GM18870 (cell line): ENCODE measurements around the gene LAYN.

Source experiments
- ATAC-seq: cut with Tn5 transposase; IDR thresholded peaks from one replicate; pipeline ENCODE4 v1.9.1; 2021; ENCODE audit warnings: moderate library complexity; ENCODE audit not compliant: unreplicated experiment

LAYN gene

DNA sequence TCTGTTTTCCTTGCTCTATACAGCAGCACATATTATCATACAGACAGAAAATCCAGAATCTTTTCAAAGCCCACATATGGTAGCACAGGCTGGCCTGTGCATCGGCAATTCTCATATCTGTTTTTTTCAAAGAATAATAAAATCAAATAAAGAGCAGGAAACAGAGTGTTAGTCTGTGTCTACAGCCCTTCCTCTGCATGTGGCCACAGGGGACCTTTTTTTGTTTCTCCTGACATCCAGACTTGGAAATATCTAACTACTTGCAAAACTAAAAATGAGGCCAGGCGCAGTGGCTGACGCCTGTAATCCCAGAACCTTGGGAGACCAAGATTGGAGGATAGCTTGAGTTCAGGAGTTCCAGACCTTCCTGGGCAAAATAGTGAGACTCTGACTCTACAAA lies 20.3 kb downstream of the LAYN start:
- ATAC-seq = no peak

DNA sequence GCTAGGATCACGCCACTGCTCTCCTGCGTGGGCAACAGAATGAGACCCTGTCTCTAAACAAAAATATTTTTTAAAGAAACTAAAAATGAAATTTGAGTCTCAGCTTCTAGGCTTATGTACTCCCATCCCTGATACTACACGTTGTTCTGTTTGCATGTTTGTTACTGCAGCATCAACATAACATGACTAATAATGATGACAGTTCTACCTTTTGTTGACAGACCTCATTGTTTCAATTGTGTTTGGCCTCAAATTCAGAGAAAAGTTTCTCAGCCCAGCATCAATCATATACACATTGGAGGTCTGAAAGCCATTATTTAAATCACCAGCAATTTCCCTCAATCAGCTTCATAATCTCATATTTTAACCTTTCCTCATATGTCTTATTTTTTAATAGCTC lies 20.8 kb downstream of the LAYN start:
- no peak for ATAC-seq

DNA sequence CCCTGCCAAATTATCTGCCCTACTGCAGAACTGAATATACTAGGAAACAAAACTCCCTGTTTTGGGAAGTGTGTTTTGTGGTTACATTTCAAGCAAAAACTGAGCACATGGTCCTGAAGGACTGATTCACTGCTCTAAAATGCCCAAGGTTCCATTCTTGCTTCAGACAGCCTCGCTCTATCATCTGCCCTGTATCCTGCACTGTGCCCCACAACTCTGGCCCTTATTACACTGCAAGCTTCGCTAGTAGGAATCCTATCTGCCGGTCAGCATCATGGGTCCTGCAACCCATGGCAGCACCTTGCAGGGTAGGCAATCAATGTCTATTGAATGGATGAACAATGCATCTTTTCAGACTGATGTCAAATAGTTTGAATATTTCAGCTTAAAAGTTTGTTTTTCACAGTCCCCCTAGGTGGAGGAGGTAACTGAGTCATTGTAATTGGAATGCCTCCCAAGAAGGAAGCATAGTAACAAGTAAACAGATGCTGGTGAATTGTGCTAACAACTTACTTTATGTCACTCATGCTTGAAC lies 21.3 kb downstream of the LAYN start:
- no peak for ATAC-seq

DNA sequence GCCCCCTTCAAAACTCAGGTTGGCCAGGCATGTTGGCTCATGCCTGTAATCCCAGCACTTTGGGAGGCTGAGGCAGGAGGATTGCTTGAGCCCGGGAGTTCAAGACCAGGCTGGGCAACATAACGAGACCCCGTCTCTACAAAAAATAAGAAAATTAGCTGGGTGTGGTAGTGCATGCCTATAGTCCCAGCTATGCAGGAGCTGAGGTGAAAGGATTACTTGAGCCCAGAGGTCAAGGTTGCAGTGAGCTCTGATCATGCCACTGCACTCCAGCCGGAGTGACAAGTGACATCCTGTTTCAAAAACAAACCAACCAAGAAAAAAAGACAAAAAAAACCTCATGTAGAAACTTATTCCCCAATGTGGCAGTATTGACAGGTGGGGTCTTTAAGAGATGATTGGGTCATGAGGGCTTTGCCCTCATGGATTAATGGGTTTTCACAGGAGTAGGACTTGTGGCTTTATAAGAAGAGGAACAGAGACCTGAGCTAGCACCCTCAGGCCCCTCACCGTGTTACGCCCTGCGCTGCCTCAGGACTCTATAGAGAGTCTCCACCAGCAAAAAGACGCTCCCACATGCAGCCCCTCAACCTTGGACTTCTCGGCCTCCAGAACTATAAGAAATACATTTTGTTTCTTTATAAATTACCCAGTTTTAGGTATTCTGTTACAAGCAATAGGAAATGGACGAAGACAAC lies 22.3 kb downstream of the LAYN start:
- no peak for ATAC-seq

DNA sequence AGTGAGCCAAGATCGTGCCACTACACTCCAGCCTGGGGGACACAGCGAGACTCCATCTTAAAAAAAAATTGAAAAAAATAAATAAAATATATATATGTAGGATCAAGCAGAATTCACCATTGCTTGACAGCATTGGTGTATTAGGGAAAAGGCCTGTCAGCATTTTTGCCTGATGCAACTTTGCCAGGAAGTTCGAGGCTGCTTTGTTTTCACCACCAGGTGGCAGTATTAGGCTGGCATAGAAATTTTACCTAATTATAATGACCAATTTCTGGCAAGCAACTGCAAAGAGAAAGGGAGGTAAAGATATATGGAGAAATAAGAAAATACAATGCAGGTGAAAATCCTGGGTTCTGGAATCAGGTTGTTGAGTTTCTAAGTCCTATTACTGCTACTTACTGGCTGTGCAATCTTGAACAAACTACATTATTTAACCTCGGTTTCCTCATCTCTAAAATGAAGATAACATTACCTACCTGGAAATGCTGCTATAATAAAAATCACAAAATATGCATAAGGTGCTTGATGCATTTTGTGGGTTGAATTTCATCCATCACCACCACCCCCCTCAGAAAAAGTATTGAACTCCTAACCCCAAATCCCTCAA lies 24.7 kb downstream of the LAYN start:
- no peak for ATAC-seq

DNA sequence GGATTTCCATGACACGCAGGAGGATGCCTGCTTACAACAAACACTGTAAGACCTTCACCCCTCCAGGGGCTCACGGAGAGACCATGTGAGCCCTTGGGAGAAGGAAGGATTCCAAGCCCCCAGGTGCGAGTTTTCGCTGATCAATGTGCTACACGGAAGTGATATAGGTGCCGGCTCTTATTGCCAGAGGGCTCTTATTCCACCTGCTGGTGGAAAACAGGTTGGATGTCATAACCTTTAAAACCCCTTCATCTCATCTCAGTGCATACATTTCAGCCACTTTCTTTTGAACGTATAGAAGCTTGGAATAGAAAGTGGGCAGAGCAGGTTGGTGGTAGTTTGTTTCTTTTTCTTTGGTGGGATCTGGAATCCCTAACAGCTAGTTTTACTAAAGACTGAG lies 25.8 kb downstream of the LAYN start:
- ATAC-seq = no peak

DNA sequence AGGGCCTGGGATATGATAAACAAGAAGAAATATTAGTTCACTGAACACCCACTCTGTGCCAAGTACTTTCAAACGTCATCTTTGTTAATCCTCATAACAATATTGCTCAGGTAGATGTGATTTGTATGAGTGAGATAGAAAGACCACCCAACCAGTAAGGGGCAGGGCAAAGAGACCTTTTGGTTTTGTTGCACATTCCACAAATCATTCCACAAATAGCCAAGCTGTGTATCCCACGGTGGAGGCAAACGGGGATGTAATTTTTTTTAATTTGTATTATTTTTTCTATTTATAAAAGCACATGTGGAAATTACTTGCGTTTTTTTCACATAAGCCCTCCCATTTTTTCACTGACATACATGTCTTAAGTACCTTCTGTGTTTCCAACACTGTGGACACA lies 29.0 kb downstream of the LAYN start:
- no peak for ATAC-seq

DNA sequence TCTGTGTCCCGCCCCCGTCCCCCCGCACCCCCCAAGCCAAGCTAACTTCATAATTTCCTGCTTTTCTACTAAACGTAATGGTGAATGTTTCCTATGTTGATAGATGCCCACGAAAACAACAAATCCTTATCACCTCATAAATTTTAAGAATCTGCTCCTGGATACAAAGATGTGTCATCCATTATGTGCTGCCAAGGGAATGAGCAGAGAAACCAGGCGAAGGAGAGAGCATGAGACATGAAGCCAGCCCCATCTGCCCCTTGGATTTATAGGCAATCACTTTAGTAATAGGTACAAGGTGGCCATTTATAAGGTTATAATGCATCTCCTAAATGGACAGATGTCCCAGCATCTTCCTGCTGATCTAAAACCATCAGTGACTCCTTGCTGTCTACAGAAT lies 30.3 kb downstream of the LAYN start:
- ATAC-seq = no peak

DNA sequence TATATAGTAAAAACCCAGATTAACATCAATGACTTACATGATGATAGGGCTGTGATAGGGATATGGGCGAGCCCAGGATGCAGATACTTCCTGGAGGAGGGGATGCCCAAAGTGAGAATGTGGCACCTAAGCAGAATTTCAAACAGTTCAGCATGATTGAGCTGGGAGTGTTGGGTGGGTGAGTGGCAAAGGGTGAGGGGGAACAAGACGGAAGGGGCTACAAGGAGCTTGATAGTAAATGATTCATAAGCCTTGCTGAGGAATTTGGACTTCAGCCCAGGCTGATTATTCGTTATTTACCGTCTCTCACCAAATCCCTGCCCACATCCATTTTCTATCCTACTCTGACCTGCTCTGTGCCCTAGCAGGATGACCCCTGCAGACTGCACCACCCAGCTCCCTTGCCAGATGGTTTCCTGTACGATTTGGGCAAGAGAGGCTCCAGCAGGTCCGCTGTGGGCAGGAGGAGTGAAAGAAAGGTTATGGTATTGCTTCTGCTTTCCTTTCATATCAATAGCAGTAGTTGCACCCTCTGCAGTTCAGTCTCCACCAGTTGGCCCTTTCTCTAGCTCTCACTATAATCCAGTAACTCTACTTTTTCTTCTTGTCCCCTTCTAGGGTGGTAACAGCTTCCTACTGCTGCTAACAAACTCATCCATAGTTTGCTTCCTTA lies 31.4 kb downstream of the LAYN start:
- no peak for ATAC-seq

DNA sequence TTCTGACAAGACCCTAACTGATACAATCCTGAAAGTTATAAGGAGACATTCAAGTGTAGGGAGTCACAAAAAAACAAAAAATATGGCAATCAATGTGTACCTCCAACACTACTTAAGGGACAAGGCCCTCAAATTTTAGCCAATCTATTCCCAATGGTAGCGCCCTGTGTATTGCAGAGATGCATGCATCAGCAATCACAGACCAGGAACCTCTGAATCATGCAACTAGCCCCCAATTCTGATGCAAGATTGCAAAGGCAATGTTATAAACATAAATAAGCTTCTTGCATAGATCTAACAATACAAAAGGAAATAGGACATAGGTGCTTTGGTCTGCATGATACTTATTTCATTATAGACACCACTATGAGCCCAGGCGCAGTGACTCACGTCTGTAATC lies 32.1 kb downstream of the LAYN start:
- no peak for ATAC-seq

DNA sequence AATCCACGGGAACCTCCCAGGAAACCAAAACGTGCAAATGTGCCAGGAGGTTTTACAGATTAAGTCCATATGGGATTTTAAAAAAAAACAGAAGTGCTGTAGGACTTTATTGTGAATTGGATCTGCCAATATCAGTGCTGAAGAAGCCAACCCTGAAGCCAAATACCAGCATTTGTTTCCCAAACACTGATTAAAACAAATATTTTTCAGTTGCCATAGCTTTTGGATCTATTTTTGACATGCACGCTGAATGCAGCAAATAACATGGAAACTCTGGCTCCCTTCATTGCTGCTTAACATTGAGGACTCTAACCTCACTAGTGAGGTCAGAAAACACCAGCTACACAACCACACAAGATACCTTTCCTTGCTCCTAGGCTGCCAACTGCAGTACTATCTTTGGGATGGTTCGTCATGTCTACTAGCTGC lies 33.3 kb downstream of the LAYN start:
- no peak for ATAC-seq

DNA sequence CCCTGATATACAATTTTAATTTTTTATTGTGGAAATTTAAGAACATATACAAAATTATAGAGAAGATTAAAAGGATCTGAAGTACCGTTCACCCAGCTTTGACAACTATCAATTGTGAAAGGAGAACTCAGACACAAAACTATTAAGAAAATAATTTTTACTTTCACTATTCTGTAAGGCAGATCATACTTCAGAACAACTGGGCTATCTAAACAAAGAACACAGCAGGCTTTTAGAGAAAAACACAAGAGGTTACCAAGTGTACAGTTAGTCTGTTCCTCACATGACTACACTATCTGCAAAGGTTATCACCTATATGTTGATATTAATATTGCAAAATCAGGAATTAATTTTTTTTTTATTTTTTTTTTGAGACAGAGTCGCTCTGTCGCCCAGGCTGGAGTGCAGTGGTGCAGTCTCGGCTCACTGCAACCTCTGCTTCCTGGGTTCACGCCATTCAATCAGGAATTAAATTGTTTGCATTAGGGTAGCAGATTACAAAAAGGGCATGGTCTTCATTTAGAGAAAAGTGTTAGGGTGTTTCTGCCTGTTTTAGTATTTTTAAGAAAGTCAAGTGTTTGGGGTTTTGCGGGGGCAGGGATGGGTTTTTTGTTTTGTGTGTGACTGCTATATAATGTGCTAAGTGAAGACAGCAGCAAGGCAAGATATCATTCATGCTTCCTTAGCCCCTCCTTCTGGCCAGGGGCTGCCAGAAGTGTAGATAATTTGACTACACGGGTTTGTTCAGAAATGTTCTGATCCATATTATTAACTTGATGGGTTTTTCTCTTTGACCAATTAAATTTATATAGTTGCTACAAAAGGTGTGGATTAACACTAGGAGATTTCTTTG lies 34.1 kb downstream of the LAYN start:
- no peak for ATAC-seq

DNA sequence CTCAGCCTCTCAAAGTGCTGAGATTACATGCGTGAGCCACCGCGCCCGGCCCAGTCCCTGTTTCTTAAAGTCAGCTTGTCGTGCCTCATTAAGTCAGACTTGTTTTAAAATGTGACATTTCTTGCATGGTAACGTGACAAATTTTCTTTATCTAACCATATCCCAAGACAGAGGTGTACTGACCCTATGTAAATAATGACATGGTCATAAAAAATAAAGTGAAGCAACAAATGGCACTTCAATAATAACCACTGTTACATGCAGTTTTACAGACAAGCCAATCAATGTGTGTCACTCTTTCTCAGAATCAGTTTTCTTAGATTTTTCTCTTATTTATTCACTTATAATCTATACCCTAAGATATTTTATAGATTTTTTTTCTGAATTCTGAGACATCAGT lies 35.2 kb downstream of the LAYN start:
- ATAC-seq = no peak

DNA sequence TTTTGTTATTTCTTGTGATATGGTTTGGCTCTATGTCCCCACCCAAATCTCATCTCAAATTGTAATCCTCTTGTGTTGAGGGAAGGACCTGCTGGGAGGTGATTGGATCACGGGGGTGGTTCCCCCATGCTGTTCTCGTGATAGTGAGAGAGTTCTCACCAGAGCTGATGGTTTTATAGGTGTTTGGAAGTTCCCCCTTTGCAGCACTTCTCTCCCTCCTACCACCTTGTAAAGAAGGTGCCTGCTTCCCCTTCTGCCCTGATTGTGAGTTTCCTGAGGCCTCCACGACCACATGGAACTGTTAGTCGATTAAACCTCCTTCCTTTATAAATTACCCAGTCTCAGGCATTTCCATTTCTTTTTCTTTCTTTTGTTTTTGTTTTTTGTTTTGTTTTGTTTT lies 37.3 kb downstream of the LAYN start:
- no peak for ATAC-seq

DNA sequence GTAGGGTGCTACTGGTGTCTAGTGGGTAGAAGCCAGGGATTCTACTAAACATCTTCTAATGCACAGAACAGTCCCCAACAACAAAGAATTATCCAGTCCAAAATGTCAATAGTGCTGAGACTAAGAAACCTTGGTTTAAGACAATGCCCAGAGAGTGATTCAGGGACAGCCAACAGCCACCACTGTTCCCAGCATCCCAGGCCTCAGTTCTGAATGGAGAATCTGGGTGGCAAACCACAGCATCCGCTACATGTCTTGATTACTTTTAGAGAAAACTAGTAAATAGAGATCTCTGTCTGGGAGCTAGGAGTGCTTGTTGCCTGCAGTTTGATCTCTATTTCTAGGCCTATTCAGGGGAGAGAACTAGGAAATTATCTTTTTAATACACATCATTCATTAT lies 40.8 kb downstream of the LAYN start:
- ATAC-seq = no peak

DNA sequence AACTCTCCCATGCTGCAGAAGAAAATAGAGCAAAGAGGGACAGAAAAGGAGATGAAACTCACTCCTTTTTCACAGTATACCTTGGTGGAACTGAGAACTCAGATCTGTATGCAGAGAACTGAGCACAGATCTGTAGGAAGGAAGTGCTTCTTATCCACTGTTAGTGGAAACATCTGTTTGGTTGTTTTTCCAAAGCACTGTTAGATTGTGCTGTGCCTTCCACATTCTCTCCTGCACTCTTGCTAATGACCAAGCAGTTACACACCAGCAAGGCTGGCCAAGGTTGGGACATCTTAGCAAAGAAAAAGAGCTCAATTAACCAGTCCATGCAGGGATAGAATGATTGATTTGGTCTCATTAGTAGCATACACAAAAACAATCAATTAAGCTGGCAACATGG lies 41.6 kb downstream of the LAYN start:
- no peak for ATAC-seq

DNA sequence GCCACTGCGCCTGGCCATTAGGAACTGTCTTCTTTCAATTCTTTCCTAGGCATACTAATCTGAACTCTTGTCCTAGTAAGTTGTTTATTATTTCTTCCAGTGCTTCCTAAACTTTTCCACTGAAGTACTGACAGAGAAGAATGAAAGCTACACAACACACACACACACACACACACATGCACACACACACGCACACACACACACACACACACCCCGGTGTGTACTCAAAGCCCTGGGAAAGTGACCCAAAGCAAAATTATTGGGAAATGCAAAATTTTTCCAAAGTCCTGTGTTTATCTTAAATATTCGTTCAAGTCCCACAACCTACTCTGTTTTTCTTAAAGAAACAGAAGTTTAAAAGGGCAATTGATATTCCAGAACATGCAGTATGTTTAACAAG lies 42.4 kb downstream of the LAYN start:
- no peak for ATAC-seq

DNA sequence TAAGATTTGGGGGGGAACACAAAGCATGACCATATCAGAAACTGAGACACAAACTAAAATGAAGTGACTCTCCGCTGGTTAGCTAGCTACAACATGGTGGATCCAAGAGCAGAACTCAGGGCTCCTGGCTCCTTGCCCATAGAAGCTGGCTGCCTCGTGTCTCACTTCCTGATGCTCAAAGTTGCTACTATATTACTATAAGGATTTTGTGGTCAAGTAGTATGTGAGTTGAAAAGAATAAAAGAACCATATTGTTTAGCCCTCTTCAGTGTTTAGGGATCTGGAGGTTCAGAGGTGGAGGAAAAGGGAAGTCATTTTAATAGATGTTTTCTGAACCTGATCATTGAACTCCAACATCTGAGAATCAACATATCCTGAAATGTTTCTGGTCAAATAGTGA lies 44.9 kb downstream of the LAYN start:
- ATAC-seq = no peak

DNA sequence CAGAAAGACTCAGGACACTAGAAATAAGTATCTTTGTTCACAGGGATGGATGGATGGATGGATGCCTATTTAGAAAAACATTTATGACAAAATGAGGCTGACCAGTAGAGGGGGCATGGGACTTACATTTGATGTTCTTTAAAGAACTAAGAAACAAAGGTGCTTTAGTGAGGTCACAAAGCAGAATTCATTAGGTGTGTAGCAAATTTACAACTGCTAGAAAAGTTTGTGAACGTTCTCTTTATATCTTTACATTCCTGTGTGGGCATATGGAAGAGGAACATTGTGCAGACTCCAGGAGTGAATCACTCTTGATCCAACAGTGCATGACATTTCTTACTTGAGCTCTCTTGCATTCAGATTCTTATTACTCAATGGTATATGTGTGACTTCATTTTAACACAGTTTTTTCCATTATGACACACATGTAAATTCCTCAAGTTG lies 45.9 kb downstream of the LAYN start:
- no peak for ATAC-seq

DNA sequence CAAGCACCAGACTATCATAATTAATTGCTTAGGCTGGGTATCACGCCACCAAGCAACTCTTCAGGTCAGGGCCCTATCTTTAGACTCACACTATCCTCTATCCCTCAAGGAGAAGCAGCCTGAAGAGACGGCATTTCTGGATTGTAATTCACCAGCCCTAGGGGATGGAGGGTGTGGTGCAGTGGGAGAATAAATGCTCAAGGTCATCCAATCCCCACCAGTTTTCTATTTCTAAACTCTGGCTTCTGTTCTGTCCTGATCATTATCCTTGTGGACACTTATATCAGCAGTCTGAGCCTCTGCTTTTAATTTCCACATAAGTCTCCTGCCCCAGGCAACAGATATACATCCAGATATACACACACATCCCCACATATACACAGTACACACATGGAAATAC lies 48.6 kb downstream of the LAYN start:
- ATAC-seq = no peak

DNA sequence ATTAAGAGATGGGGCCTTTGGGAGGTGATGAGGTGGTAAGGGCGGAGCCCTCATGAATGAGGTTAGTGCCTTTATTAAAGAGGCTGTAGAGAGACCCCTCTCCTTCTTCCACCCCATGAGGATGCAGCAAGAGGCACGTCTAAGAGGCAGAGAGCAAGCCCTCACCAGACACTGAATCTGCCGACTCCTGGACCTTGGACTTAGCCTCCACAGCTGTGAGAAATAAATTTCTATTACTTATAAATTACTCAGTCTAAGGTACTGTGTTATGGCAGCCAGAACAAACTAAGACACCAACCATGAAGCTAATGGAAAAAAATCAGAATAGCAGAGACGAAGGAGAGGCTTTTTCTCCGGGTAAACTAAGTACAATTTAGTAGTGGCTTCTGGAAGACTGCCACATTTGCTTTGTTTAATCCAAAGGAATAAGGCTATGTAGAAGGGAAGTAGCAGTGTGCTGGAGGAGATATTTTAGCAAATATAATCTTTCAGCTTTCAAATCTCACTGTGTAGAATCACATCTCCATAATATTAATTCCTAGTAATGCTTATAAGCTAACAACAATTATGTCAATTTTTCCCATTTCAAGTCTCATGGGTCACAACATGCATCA lies 49.5 kb downstream of the LAYN start:
- no peak for ATAC-seq
